Measurements from ENCODE around the gene GRB7. TPM values are rescaled to one million over a fixed set of nuclear protein-coding genes. Genes with fewer than 3 reads are reported as not detected.

GRB7 gene
- total RNA-seq, 2 donors from 2014 or later = 54.6 to 73.9 TPM

DNA sequence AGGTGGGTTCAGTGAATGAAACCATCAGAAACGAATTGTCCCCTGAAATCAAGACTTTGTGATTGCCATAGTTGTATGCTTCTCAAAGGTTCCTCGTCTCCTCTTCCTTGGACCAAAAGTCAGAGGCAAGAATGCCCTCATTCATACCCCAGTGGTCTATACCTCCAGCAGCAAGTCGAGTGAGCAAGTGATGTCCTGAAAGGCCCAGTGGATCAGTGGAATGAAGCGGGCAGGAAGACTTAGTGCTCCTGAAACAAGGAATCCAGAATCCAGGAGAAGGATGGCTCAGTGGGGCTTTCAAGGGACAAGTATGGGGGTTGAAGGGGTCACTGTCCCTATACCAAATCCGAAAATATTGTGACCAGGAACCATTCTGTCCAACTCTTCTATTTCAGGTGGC, 43.1 kb upstream of the GRB7 start:
- WGBS, 2 experiments (ENCODE audit: insufficient coverage in 1 of 2, insufficient read length in 1 of 2) = 88 to 89% methylated on average over 5 of the region's 5 CpGs
- Mint-ChIP-seq H3K36me3 (ENCODE audit: low read depth) (no peaks in the 10 kb centered on the region), H3K27me3 (ENCODE audit: insufficient read depth) (peaks cover 5% of the 10 kb centered on the region), H3K4me1 (peaks cover 31% of the 10 kb centered on the region), H3K9me3 (no peaks in the 10 kb centered on the region), H3K4me3 (no peak overlapping the region), H3K27ac (peak overlapping the region; percentile 74)
- no peak overlapping the region for H3K9ac ChIP-seq (ENCODE audit: extremely low read depth, low read length, poor library complexity, severe bottlenecking)
- no peak overlapping the region for H3K27ac ChIP-seq (ENCODE audit: low read depth, low read length)
- peak; percentile 55 for DNase-seq
- TF ChIP-seq, protein P1, sequence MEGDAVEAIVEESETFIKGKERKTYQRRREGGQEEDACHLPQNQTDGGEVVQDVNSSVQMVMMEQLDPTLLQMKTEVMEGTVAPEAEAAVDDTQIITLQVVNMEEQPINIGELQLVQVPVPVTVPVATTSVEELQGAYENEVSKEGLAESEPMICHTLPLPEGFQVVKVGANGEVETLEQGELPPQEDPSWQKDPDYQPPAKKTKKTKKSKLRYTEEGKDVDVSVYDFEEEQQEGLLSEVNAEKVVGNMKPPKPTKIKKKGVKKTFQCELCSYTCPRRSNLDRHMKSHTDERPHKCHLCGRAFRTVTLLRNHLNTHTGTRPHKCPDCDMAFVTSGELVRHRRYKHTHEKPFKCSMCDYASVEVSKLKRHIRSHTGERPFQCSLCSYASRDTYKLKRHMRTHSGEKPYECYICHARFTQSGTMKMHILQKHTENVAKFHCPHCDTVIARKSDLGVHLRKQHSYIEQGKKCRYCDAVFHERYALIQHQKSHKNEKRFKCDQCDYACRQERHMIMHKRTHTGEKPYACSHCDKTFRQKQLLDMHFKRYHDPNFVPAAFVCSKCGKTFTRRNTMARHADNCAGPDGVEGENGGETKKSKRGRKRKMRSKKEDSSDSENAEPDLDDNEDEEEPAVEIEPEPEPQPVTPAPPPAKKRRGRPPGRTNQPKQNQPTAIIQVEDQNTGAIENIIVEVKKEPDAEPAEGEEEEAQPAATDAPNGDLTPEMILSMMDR (conservative IDR thresholded peaks at IDR 0.05) = no peak
- no peaks in the 10 kb centered on the region for H3K36me3 ChIP-seq (ENCODE audit: control insufficient read depth, insufficient read depth, low read length)
- no peaks in the 10 kb centered on the region for H3K9me3 ChIP-seq (ENCODE audit: control insufficient read depth, low read length)
- no peak overlapping the region for H3K4me3 ChIP-seq (ENCODE audit: low read length)
- H3K27me3 ChIP-seq (ENCODE audit: control insufficient read depth, insufficient read depth, low read length, poor library complexity, severe bottlenecking) = no peaks in the 10 kb centered on the region
- H3K4me1 ChIP-seq (ENCODE audit: control insufficient read depth, insufficient read depth, low read length) = peaks cover 12% of the 10 kb centered on the region

DNA sequence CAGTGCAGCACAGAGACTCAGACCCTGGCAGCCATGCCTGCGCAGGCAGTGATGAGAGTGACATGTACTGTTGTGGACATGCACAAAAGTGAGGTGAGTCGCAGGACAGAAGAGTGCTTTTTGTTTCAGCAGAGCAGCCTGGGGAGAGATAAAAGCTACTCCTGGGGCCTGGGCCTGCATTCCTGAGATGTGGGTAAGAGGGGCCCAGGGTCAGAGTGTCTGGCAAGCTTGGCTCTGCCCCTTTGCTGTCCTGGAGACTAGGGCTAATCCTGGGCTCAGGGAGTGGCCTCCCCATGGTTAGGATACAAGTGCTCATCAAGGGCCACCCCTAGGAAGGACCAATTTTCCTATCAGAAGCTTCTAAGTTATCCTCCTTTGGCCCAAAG, 42.7 kb upstream of the GRB7 start:
- WGBS, 2 experiments (ENCODE audit: insufficient coverage in 1 of 2, insufficient read length in 1 of 2) = 71 to 77% methylated on average over 2 of the region's 2 CpGs
- Histone ChIP-seq H3K4me3 (ENCODE audit: low read length) (peak overlapping the region; percentile 60), H3K36me3 (ENCODE audit: control insufficient read depth, insufficient read depth, low read length) (no peaks in the 10 kb centered on the region), H3K4me1 (ENCODE audit: control insufficient read depth, insufficient read depth, low read length) (peaks cover 12% of the 10 kb centered on the region), H3K9me3 (ENCODE audit: control insufficient read depth, low read length) (no peaks in the 10 kb centered on the region), H3K27me3 (ENCODE audit: control insufficient read depth, insufficient read depth, low read length, poor library complexity, severe bottlenecking) (no peaks in the 10 kb centered on the region), H3K9ac (ENCODE audit: extremely low read depth, low read length, poor library complexity, severe bottlenecking) (peak overlapping the region; percentile 18), H3K27ac (ENCODE audit: low read depth, low read length) (peak overlapping the region; percentile 85)
- H3K4me3 Mint-ChIP-seq = no peak overlapping the region
- DNase-seq = peak; percentile 77
- TF ChIP-seq, protein P1 (conservative IDR thresholded peaks at IDR 0.05) = no peak
- no peaks in the 10 kb centered on the region for H3K9me3 Mint-ChIP-seq
- peak overlapping the region; percentile 97 for H3K27ac Mint-ChIP-seq
- peaks cover 31% of the 10 kb centered on the region for H3K4me1 Mint-ChIP-seq
- no peaks in the 10 kb centered on the region for H3K36me3 Mint-ChIP-seq (ENCODE audit: low read depth)
- H3K27me3 Mint-ChIP-seq (ENCODE audit: insufficient read depth) = peaks cover 5% of the 10 kb centered on the region

DNA sequence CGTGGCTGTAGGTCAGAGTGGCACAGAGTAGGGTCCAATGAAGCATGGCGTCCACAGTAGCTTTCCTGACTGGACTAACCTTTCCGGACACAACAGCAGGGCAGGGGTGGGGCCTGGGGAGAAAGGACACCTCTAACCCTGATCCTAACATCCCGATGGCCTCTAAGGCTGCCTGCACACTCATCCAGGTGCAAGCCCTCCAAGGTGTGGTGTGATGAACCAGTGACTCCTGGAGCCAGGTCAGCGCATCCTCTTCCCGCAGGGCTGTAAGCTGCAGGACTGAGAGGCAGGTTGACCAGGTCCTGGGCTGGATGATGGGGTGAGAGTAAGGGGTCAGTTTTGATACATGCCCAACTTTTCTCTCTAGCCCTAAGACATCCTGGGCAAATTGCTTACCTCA, 41.0 kb upstream of the GRB7 start:
- Mint-ChIP-seq H3K27ac (peak overlapping the region; percentile 61), H3K4me1 (peaks cover 41% of the 10 kb centered on the region), H3K4me3 (peak overlapping the region; percentile 46), H3K9me3 (no peaks in the 10 kb centered on the region), H3K27me3 (ENCODE audit: insufficient read depth) (peaks cover 5% of the 10 kb centered on the region), H3K36me3 (ENCODE audit: low read depth) (no peaks in the 10 kb centered on the region)
- no peak overlapping the region for H3K9ac ChIP-seq (ENCODE audit: extremely low read depth, low read length, poor library complexity, severe bottlenecking)
- no peaks in the 10 kb centered on the region for H3K36me3 ChIP-seq (ENCODE audit: control insufficient read depth, insufficient read depth, low read length)
- no peaks in the 10 kb centered on the region for H3K9me3 ChIP-seq (ENCODE audit: control insufficient read depth, low read length)
- DNase-seq = peak; percentile 72
- peaks cover 18% of the 10 kb centered on the region for H3K4me1 ChIP-seq (ENCODE audit: control insufficient read depth, insufficient read depth, low read length)
- no peak overlapping the region for H3K4me3 ChIP-seq (ENCODE audit: low read length)
- H3K27me3 ChIP-seq (ENCODE audit: control insufficient read depth, insufficient read depth, low read length, poor library complexity, severe bottlenecking) = no peaks in the 10 kb centered on the region
- TF ChIP-seq, protein P1 (conservative IDR thresholded peaks at IDR 0.05) = no peak
- WGBS, 2 experiments (ENCODE audit: insufficient coverage in 1 of 2, insufficient read length in 1 of 2) = 71 to 84% methylated on average over 3 to 6 of the region's 6 CpGs
- H3K27ac ChIP-seq (ENCODE audit: low read depth, low read length) = peak overlapping the region; percentile 85
